Stimulated activated CD8-positive, alpha-beta memory T cell treated with anti-CD3 and anti-CD28 coated beads, Interleukin-7, amount 100 ng/mL, for 24 hours (primary cell): ENCODE results near the gene RASGRF1.
"Not testable (repeated sequence)": the region's sequence is repeated elsewhere in the genome, so short reads cannot be mapped to it uniquely, and the experiment has no call there.

ENCODE experiments used
- DNase-seq: peaks from one replicate; pipeline ENCODE4 v3.0.0-alpha.2; 2020; ENCODE audit warnings: low read depth

Gene RASGRF1

DNA sequence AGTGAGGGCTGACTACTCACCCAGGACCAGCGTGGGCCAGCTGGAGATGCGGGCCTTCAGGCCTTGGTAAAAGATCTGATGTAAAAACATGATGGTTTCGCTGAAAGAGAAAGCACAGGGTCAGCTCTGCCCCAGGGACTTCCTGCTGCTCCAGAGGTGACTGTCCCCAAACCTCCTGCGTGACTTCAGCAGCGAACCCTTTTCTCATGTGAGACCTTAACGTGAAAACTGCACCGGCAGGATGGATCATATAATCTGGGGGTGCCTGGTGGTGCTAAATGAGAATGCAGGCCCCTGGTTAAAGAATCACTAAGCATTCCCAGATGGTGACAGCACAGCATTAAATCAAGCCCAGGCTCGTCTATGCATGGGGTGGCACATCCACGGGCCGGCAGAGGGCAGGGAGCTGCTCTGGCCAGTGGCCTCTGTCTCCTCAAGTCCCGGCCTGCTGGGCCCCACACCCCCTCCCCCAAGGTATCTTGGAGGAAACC, 55.4 kb downstream of the RASGRF1 start:
- DNase-seq = no peak

DNA sequence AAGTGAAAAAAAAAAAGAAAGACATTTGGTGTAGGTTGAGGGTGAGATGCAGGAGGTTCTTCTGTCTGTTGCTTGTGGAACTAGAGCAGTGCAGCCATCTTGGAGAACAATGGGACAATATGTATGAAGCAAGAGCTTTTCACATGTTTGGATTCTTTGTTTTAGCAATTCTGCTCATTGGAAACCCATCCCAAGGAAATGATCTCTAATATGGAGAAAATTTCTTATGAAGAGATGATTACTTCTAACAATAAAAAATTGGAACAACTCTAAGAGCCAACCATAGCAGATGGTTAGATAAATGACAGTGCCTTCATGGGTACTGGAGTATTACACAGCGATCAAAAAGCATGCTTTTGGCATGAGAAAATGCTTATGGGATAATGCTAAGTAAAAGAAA, 56.3 kb downstream of the RASGRF1 start:
- no peak for DNase-seq

DNA sequence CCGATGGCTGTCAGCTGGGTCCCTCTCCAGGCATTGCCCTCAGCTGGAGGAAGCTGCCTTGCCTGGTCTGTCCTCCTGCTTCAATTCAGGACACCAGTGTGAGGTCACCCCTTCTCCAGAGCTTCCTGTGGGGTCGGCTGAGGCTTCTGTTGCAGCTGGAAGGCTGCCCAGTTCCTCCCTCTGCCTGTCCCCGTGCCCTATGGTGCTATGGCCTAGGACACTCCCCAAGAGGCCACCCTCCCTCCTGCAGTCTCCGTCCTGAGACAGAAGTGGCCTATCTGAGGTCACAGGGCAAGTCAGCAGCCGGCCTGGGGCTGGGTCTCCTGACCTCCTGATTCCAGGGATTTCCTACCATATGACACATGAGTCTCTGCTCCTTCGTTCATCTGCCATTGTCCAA, 57.9 kb downstream of the RASGRF1 start:
- DNase-seq = no peak

DNA sequence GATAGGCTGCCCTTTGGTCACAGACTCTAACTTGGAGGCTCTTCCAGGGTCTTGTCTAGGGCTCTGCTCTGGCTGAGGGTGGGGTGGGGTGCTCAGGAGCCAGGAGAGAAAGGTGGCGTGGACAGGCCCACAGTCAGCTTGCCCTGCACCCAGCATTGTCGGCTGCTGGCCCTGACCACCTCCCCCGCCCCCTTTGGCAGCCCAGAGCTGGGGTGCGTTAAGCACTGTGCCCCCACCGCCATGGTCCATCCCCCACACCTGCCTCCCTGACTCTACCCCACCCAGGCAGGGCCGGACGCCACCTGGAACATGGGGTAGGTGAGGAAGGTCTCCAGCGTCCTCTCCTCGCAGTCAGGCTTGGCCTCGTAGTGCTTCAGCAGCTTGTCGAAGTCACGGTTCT, 58.8 kb downstream of the RASGRF1 start:
- DNase-seq = no peak

DNA sequence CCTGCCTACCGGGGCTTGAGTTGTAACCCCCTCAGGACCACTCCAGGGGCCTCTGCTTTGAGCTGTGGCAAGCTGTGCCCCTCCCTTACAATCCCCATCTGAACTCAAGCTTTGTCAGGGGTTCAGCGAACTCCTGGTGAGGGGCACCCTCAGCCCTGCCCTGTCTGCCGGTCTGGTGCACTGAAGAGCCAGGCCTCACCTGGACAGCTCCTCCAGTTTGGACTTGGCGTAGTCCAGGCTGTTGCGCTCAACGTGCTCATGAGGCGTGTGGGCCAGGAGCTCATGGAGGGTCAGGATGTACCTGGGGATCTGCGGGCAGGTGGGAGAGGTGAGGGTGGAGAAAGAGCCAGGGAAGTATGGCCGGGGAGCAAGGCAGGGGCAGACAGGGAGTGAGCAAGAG, 59.4 kb downstream of the RASGRF1 start:
- no peak for DNase-seq

DNA sequence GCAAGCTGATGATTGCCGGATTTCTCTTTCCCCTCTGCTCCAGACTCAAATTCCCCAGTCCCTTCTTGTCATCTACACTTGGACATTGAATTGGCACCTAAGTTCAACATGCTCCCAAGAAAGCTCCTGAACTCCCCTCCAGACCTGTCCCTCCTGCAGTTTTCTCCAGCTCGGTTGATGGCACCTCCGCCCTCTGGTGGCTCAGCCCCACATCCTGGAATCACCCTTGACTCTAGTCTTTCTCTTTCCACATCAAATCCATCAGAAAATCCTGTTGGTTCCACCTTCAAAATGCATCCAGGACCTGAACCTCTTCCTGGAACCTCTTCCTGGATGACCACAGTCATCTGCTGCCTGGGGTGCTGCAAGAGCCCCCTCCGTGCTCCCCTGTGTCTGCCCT, 60.1 kb downstream of the RASGRF1 start:
- no peak for DNase-seq

DNA sequence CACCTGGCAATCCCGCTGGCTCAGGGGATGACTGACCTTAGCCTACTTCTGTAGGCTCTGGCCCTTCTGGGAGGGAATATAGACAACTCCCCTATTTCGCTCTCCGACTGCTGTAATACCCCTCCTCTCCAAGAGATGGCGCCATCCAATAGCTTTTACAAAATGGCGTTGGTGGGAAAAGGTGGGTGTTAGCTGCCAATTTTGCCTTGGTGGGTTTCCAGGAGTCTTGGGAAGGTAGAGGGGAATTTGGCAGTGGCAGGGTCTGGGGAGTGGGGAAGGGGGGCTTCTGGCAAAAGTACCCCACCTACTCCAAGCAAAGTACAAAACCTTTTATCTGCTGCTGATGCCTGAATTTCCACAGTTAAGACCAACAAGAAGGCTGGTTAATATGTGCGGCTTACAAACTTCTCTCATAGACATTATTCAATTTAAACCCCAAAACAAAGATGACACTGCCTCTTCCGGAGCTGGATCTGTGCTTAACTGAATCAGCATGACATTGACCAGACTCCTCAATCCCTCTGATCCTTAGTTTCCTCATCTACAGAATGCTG, 62.1 kb downstream of the RASGRF1 start:
- DNase-seq = no peak

DNA sequence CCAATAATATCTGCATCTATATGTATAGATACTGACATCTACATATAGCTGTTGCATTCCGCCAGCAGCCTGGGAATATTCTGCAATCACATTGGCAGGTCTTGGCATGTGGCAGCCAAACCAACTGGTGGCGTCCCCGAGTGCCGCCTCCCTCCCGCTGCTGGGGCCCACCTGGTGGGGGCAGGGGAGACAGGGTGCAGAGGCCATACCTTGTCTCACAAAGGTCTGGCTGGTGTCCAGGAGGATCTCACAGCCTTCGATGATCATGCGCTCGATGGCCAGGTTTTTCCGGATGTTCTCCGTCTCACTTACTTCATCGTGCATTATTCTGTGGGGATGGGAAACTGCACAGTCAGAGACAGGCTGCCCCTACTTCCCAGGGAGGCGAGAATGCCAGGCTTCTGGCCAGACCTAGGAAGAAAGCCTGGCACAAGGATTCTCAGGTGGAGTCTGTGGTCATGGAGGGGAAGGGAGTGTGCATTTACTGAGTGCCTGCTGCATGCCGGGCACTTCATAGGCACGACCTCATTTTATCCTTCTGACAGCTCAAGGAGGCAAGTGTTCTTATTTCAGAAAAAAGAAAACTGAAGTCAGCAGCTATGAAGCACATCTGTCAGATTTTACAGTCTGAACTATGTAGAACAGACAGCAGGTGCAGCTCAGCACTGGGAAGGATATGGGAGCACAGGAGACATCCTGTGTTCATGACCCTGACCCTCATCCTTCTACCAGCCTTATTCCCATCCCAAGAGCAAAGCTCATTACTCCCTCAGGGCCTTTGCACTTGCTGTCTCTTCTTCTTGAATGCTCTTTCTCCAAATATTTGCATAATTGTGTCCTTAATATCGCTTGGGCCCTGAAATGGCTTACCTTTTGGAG, 62.8 kb downstream of the RASGRF1 start:
- no peak for DNase-seq

DNA sequence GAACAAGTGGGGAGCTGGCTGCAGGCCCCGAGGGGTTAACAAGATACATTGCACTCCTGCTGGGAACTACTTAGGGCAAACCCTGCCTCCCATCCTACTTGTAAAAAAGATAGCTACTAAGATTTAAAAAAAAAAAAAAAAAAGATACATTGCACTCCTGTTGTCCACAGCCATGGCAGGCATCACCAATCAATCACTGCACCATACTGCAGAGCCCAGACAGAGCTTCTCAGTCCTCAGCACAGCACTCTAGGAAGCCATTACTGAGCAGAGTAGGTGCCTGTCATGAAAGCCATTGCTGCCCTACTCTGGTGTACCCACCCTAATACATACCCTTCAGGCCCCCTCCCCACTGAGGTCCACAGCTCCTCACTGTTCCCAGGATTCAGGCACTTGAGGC, 64.8 kb downstream of the RASGRF1 start:
- DNase-seq = no peak

DNA sequence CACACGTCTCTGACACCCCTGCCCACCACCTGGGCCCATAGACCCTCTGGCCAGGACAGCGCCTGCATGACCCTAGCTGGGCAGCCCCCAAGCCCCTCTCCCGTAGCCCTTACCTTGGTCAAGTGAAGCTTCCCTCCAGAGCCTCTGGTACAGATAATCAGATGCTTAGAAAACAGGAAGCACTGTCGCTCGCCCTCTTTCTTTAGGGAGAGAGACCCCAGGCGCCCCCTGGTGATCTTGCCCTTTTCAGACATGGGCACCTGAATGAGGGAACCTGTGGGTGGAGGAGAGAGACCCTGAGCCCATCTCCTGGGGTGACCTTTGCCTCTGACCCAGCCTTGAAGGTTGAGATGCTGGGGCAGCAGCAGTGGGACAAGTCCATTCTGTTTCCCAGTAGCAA, 65.4 kb downstream of the RASGRF1 start:
- DNase-seq = no peak

DNA sequence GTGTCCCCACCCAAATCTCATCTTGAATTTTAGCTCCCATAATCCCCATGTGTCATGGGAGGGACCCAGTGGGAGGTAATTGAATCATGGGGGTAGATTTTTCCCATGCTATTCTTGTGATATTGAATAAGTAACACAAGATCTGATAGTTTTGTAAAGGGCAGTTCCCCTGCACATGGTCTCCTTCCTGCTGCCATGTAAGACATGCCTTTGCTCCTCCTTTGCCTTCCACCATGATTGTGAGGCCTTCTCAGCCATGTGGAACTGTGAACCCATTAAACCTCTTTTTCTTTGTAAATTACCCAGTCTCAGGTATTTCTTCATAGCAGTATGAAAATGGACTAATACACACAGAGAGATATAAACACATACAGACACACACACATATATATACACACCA, 66.1 kb downstream of the RASGRF1 start:
- DNase-seq = not testable (repeated sequence)

DNA sequence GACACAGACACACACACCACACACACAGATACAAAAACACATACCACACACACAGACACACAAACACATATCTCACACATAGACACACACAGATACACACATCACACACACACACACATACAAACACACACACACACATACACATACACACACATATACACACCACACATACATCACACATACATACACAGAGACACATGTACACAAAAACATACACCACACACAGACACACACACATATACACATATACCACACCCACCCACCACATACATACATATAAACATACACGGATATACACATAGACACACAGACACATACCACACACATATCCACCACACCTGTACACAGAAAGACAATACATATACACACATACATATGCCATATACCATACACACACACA, 66.7 kb downstream of the RASGRF1 start:
- DNase-seq = no peak

DNA sequence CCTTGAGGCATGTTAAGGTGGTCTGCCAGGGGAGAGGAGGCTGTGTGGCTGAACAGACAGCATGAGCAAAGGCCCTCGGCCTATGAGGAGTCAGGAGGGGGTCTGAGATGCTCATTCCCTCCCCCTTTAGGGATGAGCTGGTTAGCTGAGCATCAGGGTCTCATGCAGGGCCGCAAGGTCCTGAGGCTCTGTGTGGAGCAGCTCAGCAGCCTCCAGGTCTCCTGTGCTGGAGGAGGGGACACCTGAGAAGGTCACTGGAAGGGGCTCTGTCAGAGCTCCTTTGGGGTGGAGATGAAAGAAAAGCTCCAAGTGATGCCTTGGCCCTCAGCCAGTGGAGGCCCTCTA, 67.1 kb downstream of the RASGRF1 start:
- DNase-seq = no peak

DNA sequence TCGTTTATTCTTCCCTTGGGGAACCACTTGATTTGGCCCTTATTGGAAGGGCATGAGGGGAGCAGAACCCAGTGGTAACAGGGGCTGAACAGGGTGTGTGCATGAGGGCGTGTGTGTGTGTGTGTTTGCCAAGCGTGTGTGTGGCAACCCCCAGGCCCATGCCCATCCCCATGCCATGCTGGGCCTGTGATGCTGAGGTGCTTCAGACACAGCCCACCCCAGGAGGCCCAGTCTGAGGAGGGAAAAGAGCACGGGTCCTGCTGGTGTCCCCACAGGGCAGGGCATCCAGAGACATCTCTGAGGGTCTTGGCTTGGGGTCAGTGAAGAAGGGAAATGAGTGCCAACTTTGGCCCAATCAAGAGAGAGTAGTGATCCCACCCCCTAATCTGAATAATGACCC, 71.6 kb downstream of the RASGRF1 start:
- no peak for DNase-seq

DNA sequence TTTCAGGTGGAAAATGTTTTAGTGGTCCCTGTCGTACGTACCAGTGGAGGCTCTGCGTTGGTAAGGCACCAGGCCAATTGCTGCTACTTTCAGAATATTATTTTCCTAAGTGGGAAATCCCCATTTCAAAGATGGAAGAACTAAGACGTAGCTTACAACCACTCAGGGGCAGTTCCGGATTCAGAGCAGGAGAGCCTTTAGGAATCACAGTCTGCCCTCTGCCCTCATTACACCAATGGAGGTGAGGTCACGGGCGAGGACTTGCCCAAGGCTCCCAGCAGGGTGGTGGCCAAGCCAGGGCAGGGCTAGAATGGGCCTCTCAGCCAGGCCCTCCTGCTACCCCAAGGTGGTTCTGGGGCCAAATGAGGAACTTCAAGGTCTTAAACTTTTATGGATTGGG, 72.6 kb downstream of the RASGRF1 start:
- DNase-seq = no peak

DNA sequence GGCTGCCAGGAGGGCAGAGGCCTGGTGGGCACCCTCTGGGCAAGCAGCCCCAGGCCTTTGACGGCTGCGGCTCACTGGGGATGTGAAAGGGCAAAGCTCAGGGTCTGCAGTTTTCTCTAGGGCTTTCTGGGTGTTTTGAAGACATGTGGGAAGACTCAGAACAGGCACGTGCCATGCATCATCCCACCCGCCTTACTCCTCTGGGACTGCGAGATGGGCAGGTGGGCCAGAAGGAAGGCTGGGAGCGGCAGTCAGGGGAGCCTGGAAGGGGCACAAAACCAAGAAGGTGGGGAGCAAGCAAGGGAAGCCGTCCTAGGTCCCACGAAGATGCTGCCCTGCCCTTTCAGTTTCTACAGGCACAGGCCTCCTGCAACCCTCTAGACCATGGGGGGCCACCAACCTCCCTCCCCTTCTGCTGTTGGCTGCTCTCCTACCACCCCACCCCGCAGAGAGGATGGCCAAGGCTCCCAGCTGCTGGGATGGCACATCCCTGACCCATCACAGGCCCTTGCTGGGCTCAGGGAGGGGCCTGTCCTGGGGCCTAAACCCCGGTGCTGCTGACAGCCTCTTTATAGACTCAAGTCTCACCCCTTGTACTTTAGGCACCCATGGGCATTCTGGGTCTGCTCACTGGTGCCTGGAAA, 73.9 kb downstream of the RASGRF1 start:
- DNase-seq = no peak

DNA sequence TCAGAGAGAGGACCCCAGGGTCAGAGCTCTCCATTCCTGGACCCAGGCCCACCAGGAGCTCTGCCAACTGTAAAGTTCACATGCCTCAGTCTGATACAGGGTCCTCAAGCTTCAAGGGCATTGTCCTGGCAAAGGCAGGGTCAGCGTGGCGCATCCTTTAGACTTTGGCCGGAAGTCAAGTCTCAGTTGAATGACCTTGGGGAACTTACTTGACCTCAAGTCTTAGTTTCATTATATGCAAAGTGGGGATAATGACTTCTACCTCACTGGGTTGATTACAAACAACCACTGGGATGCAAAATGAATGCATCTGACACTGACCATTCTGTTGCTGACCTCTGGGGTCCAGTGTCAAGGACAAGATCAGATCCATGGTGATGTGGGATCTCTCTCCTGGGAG, 75.2 kb downstream of the RASGRF1 start:
- no peak for DNase-seq

DNA sequence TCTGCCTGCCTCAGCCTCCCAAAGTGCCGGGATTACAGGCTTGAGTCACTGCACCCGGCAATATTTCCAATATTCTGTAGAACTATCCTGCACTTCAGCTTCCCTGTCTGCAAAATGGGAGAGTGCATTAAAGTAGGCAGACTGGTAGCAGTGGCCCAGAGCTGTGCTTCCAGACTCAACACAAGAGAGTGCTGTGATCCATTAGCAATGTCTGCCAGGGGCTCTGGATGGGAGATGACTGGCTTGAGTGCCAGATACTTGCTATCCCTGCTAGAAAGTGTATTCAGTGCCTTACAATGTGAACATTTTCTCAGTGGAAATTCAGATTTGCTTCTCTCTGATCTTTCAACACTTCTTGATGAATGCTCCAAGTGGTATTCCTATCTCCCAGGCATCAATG, 80.3 kb downstream of the RASGRF1 start:
- no peak for DNase-seq

DNA sequence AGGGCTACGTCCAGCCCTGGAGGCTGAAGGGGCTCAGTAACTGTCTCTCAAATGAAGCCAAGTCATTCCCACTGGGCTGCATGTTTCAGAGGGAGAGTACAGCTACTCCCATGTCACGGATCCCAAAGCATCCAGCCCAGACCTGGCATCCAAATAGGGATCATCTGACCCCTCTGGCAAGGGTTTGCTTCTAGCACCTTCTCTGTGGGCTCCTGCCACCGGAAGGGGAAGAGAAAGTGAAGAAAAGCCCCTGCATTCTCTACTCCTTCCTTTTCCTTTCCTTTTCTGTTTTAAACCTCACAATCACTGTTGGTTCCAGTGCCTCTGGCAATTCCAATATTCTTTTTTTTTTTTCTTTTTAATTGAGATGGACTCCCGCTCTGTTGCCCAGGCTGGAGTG, 81.2 kb downstream of the RASGRF1 start:
- DNase-seq = no peak

DNA sequence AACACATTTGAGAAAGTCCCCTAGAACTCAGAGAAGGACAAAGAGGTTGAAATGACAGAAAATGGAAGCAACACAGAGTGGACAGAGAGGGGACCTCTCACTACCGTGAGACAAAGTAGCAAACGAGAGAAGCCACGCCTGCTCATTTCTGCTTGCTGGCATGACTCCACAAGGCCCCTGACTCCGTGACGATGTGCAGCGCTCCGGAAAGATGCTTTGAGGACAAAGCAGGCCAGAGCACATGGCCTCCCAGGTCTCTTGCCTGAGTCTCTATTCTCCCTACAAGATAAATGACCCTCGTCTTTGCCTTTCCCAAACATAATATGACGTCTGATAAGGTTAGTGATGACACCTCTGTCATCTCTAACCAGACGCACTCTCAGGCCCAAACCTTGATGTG, 81.9 kb downstream of the RASGRF1 start:
- no peak for DNase-seq

DNA sequence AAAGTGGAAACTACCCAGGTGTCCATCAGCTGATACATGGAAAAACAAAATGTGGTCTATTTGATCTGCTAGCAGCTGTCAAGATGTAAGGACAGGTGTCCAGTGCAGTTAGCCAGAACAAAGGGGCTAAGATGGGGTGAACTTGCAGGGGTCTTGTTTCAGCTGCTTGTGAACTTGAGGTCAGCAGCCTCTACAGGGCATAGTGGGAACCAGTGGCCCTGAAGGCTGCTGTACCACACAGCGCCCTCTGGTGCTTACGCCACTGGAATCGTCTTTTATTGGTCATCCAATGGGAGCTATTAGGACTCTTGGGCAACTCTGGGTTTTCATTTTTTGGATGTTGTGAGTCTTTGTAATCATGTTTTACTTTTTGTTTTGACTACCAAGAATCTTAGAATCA, 83.5 kb downstream of the RASGRF1 start:
- DNase-seq = no peak

DNA sequence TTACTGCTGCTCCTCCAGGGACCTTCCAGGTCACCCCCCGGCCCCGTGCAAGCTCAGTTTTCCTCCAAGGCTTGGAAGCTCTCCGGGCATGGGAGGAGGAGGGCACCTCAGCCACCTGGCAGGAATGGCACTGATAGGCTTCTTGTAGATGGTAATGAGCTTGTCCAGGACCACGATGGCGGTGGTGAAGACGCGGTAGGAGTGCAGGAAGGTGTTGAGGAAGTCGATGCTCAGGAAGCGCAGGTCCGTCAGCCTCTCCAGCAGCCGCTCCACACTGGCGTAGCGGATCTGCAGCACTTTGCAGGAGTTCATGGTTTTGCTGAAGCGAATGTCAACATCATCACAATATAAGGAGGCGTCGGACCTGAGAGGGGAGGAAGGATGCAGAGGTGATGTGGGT, 84.5 kb downstream of the RASGRF1 start:
- no peak for DNase-seq

DNA sequence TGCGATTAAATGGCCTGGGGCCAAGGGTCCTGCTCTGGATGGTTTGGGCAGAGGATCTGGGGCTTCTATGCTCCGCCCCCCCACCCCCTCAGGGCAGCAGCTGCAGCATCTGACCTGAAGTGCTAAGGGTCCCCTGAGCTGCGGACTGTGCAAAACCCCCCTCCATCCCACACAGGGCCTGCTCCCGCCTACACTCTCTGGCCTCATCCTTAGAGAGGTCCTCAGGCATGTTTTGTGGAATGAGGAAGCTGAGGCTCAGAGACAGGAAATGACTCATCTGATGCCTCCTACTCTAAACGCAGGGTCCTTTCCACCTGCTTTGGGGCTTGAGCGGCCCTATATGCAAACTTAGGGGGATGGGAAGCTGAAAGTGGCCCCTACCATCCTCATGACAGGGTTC, 86.2 kb downstream of the RASGRF1 start:
- no peak for DNase-seq

DNA sequence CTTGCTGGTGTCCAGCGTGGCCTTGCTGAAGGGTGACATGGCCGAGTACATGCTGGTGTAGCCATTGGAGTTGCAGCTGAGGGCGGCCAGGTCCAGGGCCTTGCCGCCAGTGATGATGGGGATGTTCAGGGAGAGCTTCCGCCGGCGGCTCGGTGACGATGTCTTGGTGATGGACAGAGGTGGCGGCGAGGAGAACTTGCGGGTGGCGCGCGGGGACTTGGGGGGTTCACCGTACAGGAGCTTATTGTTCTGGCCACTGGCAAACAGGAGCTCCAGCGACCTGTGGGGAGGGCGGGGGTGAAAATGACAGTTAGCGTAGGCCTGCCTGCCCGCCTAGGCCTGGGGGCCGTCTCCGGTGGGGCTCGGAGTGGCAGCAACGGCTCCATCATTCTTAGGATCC, 86.7 kb downstream of the RASGRF1 start:
- no peak for DNase-seq
